Lower leg skin (tissue), 3 donors: ENCODE data around the gene PCDHB15.
"Not testable (repeated sequence)": the region's sequence is repeated elsewhere in the genome, so short reads cannot be mapped to it uniquely, and the experiment has no call there.

ENCODE experiments used
- CTCF ChIP-seq, 3 donors: fragments of 450-650 bp; IDR thresholded peaks; one replicate each; pipeline ENCODE4 v1.5.1; 2016; ENCODE audit warnings: antibody characterized with exemption in 3 of 3, mild to moderate bottlenecking in 3 of 3, moderate library complexity in 2 of 3
- POLR2A ChIP-seq, 2 donors: fragments of 450-650 bp; IDR thresholded peaks; one replicate each; pipeline ENCODE4 v1.6.1; 2016 to 2017; ENCODE audit warnings: antibody characterized with exemption in 2 of 2, mild to moderate bottlenecking in 1 of 2, moderate library complexity in 1 of 2

- not testable (repeated sequence) for TF ChIP-seq CTCF, POLR2A (IDR thresholded peaks at IDR 0.05)
These were observed 1.8 kb downstream of the PCDHB15 start for GRCh38 chr5:141246971-141247370.
